ENCODE measurements around the gene TLE5.

GRCh38 chr19:3041327-3041726 is 21.0 kb downstream of the TLE5 start:
- TF ChIP-seq MAFK (IDR thresholded peaks at IDR 0.05; ENCODE audit: partially characterized antibody) (no peak), SREBF2 (IDR thresholded peaks at IDR 0.05) (no peak), CTCF (IDR thresholded peaks at IDR 0.05) (no peak)
